Measurements from ENCODE around the gene SLC15A5. TPM values are rescaled to one million over a fixed set of nuclear protein-coding genes. Genes with fewer than 3 reads are reported as not detected.
A peak's percentile ranks its signal among the peaks of the same experiment; 100 is the strongest.

Gene SLC15A5, protein sequence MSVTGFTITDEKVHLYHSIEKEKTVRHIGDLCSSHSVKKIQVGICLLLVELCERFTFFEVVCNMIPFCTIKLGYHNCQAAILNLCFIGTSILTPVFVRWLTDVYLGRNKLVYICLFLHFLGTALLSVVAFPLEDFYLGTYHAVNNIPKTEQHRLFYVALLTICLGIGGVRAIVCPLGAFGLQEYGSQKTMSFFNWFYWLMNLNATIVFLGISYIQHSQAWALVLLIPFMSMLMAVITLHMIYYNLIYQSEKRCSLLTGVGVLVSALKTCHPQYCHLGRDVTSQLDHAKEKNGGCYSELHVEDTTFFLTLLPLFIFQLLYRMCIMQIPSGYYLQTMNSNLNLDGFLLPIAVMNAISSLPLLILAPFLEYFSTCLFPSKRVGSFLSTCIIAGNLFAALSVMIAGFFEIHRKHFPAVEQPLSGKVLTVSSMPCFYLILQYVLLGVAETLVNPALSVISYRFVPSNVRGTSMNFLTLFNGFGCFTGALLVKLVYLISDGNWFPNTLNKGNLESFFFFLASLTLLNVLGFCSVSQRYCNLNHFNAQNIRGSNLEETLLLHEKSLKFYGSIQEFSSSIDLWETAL
- total RNA-seq: under 1 TPM in 1 of 8 experiments, not detected in 7; 0.19 TPM

GRCh38 chr12:16277585-16277984, at the start of gene SLC15A5:
SLC15A5 (minus strand) TSS chr12:16277685; CDS start chr12:16277685, 0 bp downstream.
- ATAC-seq (replicated peaks in 6 of 8): no peak
- Histone ChIP-seq H3K4me1 (replicated peaks in 1 of 2) (no peaks in the 10 kb centered on the region), H3K27ac (no peak within 1 kb of the TSS), H3K4me3 (no peak within 1 kb of the TSS)
- in situ Hi-C loops (cut with MboI; ENCODE audit: low pct_unique_long_range_greater_than_20kb in 2 of 9, low sequenced_read_pairs in 9 of 9, unreplicated experiment in 9 of 9): no loop called here
- 0 to 95% (median 82%) methylated on average over 1 to 5 of the region's 5 CpGs for WGBS, 10 experiments

DNA sequence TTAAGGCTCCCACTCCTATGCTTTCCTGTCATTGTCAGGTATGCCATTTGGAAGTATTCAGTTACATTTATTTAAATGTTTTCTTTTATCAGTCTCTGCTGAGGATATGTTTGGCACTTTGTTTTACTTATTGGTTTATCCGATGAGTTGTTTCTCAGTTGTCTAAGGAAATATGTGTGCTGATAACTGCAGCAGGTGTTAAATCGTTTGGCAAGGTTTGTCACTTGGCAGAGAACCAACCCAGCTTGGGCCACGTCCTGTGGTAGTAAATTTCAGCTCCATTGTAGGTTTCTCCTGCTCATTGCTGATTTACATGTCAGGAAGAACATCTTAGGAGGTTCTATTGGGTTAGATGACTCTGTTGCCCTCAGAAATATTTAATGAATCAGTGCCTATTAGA, 47.9 kb upstream of the SLC15A5 start:
- Histone ChIP-seq H3K4me3 (no peak overlapping the region), H3K4me1 (replicated peaks in 1 of 2) (no peaks in the 10 kb centered on the region), H3K27ac (no peak overlapping the region)
- in situ Hi-C loops (cut with MboI; ENCODE audit: low pct_unique_long_range_greater_than_20kb in 2 of 9, low sequenced_read_pairs in 9 of 9, unreplicated experiment in 9 of 9): no loop called here
- no peak for ATAC-seq (replicated peaks in 6 of 8)
- WGBS, 10 experiments: 14 to 93% (median 70%) methylated on average over 1 to 3 of the region's 3 CpGs

DNA sequence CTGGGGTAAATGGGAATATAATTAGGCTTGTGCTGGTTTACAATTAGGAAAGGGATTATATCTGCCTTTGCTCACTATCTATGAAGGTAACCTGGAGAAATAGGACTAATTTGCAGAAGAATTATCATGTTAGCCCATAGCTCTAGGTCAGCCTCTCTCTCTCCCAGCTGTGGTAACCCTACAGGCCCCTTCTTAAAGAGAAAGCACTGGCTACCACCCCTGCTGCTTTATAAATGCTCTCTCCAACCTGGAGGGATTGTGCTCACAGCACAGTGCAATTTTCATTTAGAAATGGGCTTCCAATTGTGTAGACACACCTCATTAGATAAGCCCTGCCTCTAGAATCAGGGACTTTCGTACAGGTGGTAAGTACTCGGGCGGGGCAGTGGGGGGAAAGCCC, 47.3 kb upstream of the SLC15A5 start:
- no peak for ATAC-seq (replicated peaks in 6 of 8)
- Histone ChIP-seq H3K27ac (no peak overlapping the region), H3K4me3 (no peak overlapping the region), H3K4me1 (replicated peaks in 1 of 2) (no peaks in the 10 kb centered on the region)
- in situ Hi-C loops (cut with MboI; ENCODE audit: low pct_unique_long_range_greater_than_20kb in 2 of 9, low sequenced_read_pairs in 9 of 9, unreplicated experiment in 9 of 9): no loop called here
- 76 to 100% (median 87%) methylated on average over 1 to 3 of the region's 3 CpGs; no CpG with 5 or more reads in 6 of the 10 experiments for WGBS, 10 experiments

GRCh38 chr12:16324272-16324671, 46.8 kb upstream of the SLC15A5 start:
- Histone ChIP-seq H3K27ac (no peak overlapping the region), H3K4me1 (replicated peaks in 1 of 2) (no peaks in the 10 kb centered on the region), H3K4me3 (no peak overlapping the region)
- in situ Hi-C loops (cut with MboI; ENCODE audit: low pct_unique_long_range_greater_than_20kb in 2 of 9, low sequenced_read_pairs in 9 of 9, unreplicated experiment in 9 of 9): no loop called here
- no peak for ATAC-seq (replicated peaks in 6 of 8)
- 26 to 92% (median 83%) methylated on average over 2 to 5 of the region's 5 CpGs for WGBS, 10 experiments

- H3K4me1 ChIP-seq (replicated peaks in 1 of 2): no peaks in the 10 kb centered on the region
- in situ Hi-C loops (cut with MboI; ENCODE audit: low pct_unique_long_range_greater_than_20kb in 2 of 9, low sequenced_read_pairs in 9 of 9, unreplicated experiment in 9 of 9): no loop called here
- ATAC-seq (replicated peaks in 6 of 8): no peak
Observed at GRCh38 chr12:16323638-16324037, 46.2 kb upstream of the SLC15A5 start.

DNA sequence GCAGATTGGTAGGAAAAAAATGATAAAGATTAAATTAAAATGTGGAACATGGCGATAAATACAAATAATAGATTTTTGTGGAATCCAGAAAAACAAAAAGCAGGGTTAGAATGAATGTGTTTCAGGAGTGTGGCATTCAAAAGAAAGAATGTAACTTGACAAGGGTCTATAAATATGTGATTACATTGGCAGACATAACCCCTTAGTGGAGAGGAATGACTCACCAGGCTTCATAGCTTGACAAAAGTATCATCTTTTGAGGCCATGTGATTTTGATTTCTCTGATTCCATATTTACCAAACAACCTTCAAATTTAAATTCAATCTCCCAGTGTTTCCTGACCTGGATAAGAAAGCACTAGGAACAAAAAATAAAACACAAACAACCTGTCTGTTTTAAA, 45.5 kb upstream of the SLC15A5 start:
- 70 to 100% (median 85%) methylated on average over 1 of the region's 1 CpG; no CpG with 5 or more reads in 2 of the 10 experiments for WGBS, 10 experiments
- in situ Hi-C loops (cut with MboI; ENCODE audit: low pct_unique_long_range_greater_than_20kb in 2 of 9, low sequenced_read_pairs in 9 of 9, unreplicated experiment in 9 of 9): no loop called here
- no peak overlapping the region for H3K4me3 ChIP-seq
- ATAC-seq (replicated peaks in 6 of 8): peak in 1 of 8 experiments; percentile 57
- H3K27ac ChIP-seq: no peak overlapping the region
- H3K4me1 ChIP-seq (replicated peaks in 1 of 2): no peaks in the 10 kb centered on the region

More at GRCh38 chr12:16323638-16324037, 46.2 kb upstream of the SLC15A5 start:
- H3K27ac ChIP-seq: no peak overlapping the region
- WGBS, 10 experiments: 34 to 90% (median 68%) methylated on average over 1 to 2 of the region's 2 CpGs; no CpG with 5 or more reads in 2 of the 10 experiments
- H3K4me3 ChIP-seq: no peak overlapping the region

DNA sequence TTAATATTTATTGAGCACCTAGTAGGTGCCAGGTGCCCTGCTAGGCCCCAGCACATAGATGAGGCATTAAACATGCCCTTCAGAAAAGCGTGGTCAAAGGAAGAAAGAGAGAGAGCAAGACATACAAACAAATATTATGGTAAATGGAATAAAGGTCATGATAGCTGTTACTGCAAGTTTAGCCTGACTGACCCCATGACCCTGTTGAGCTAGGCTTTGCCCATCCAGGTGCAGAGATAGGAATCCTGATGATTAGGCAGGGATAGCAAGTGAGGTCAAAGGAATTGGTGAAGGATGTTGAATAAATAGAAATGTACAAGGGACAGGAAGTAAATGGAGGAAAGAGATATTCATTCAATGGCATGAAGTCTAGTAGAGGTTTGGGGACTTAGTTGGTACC, 33.4 kb upstream of the SLC15A5 start:
- Histone ChIP-seq H3K4me3 (no peak overlapping the region), H3K27ac (no peak overlapping the region), H3K4me1 (replicated peaks in 1 of 2) (no peaks in the 10 kb centered on the region)
- 43 to 100% (median 63%) methylated on average over 1 of the region's 1 CpG; no CpG with 5 or more reads in 4 of the 10 experiments for WGBS, 10 experiments
- ATAC-seq (replicated peaks in 6 of 8): no peak
- in situ Hi-C loops (cut with MboI; ENCODE audit: low pct_unique_long_range_greater_than_20kb in 2 of 9, low sequenced_read_pairs in 9 of 9, unreplicated experiment in 9 of 9): no loop called here

- WGBS, 10 experiments: 0 to 91% (median 43%) methylated on average over 1 to 3 of the region's 3 CpGs
- H3K27ac ChIP-seq: no peak overlapping the region
- ATAC-seq (replicated peaks in 6 of 8): peak in 5 of 8 experiments; percentile 34 to 100 (median 100)
- H3K4me1 ChIP-seq (replicated peaks in 1 of 2): no peaks in the 10 kb centered on the region
- in situ Hi-C loops (cut with MboI; ENCODE audit: low pct_unique_long_range_greater_than_20kb in 2 of 9, low sequenced_read_pairs in 9 of 9, unreplicated experiment in 9 of 9): no loop called here
- H3K4me3 ChIP-seq: no peak overlapping the region
Observed at GRCh38 chr12:16307856-16308475, 30.5 kb upstream of the SLC15A5 start.

DNA sequence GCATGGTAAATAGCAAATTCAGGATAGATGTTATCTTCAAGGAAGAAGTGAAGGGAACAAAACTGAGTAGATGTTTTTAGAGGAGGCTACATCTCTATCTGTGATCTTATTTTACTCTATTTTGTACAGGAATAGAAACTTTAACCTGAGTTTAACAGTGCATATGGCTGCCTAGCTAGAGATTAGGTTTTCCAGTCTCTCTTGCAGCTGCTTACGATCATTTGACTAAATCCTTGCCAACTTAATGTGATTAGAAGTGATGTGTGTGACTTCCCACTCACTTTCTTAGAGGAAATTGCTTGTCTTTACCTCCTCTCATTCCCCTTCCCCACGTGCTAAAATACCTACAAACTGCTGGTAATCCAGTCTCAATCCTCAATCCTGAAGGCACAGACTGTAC, 26.5 kb upstream of the SLC15A5 start:
- WGBS, 10 experiments: 44 to 86% (median 56%) methylated on average over 1 to 2 of the region's 2 CpGs; no CpG with 5 or more reads in 1 of the 10 experiments
- no peak for ATAC-seq (replicated peaks in 6 of 8)
- Histone ChIP-seq H3K4me3 (no peak overlapping the region), H3K4me1 (replicated peaks in 1 of 2) (no peaks in the 10 kb centered on the region), H3K27ac (no peak overlapping the region)
- in situ Hi-C loops (cut with MboI; ENCODE audit: low pct_unique_long_range_greater_than_20kb in 2 of 9, low sequenced_read_pairs in 9 of 9, unreplicated experiment in 9 of 9): no loop called here

GRCh38 chr12:16300736-16301135, 23.3 kb upstream of the SLC15A5 start:
- 48 to 100% (median 89%) methylated on average over 1 to 7 of the region's 7 CpGs; no CpG with 5 or more reads in 3 of the 10 experiments for WGBS, 10 experiments
- in situ Hi-C loops (cut with MboI; ENCODE audit: low pct_unique_long_range_greater_than_20kb in 2 of 9, low sequenced_read_pairs in 9 of 9, unreplicated experiment in 9 of 9): no loop called here
- no peak for ATAC-seq (replicated peaks in 6 of 8)
- H3K4me1 ChIP-seq (replicated peaks in 1 of 2): no peaks in the 10 kb centered on the region
- H3K27ac ChIP-seq: no peak overlapping the region
- H3K4me3 ChIP-seq: no peak overlapping the region

- no peak for ATAC-seq (replicated peaks in 6 of 8)
Observed at GRCh38 chr12:16300122-16300521, 22.6 kb upstream of the SLC15A5 start.

DNA sequence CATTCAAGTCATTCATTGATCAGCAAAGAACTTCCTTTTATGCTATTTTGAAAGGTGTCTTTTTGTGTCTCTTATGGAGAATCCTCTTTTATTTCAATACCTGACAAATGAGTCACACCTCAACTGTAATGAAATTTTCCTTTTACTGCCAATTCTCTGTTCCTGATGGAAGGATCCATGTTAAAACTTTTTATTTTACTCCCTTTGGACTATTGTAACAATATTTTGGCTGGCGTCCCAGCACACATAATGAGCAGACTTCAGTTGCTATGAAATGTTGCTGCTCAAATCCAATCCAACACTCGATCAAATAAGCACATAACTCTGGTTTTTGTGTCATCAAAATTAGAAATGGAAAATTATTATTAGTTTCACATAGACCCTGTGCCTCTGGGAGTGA, 21.9 kb upstream of the SLC15A5 start:
- ATAC-seq (replicated peaks in 6 of 8): no peak
- in situ Hi-C loops (cut with MboI; ENCODE audit: low pct_unique_long_range_greater_than_20kb in 2 of 9, low sequenced_read_pairs in 9 of 9, unreplicated experiment in 9 of 9): no loop called here
- Histone ChIP-seq H3K27ac (no peak overlapping the region), H3K4me1 (replicated peaks in 1 of 2) (peaks cover 0 to 4% of the 10 kb centered on the region in 2 donors), H3K4me3 (no peak overlapping the region)
- 5 to 100% (median 75%) methylated on average over 1 to 2 of the region's 2 CpGs; no CpG with 5 or more reads in 1 of the 10 experiments for WGBS, 10 experiments

More at GRCh38 chr12:16300122-16300521, 22.6 kb upstream of the SLC15A5 start:
- H3K27ac ChIP-seq: no peak overlapping the region
- no peak overlapping the region for H3K4me3 ChIP-seq
- H3K4me1 ChIP-seq (replicated peaks in 1 of 2): no peaks in the 10 kb centered on the region
- WGBS, 10 experiments: 0 to 71% (median 42%) methylated on average over 1 of the region's 1 CpG; no CpG with 5 or more reads in 2 of the 10 experiments
- in situ Hi-C loops (cut with MboI; ENCODE audit: low pct_unique_long_range_greater_than_20kb in 2 of 9, low sequenced_read_pairs in 9 of 9, unreplicated experiment in 9 of 9): no loop called here

DNA sequence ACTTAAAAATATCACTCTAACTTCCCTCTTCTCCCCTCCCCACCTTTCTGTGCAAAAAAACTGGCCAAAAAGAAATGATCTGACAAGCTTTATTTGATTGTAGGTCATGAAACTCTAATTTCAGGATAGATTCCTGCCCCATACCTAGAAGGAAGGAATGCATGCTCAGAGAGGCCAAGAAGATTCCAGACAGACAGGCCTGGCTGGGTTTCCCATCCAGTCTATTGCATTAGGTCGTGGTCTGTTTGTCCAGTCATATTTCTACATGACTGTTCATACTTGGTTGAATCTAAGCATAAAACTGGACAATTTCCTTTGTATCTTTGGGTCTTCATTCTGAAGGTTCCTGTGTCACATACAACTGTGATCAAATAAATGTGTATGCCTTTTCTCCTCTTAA, 20.0 kb upstream of the SLC15A5 start:
- peaks cover 0 to 4% of the 10 kb centered on the region in 2 donors for H3K4me1 ChIP-seq (replicated peaks in 1 of 2)
- in situ Hi-C loops (cut with MboI; ENCODE audit: low pct_unique_long_range_greater_than_20kb in 2 of 9, low sequenced_read_pairs in 9 of 9, unreplicated experiment in 9 of 9): no loop called here
- 14 to 100% (median 43%) methylated on average over 1 of the region's 1 CpG; no CpG with 5 or more reads in 5 of the 10 experiments for WGBS, 10 experiments
- no peak overlapping the region for H3K4me3 ChIP-seq
- no peak overlapping the region for H3K27ac ChIP-seq
- no peak for ATAC-seq (replicated peaks in 6 of 8)
